HCT116 (cell line): ENCODE data around the gene SUGCT. TPM values are rescaled to one million over a fixed set of nuclear protein-coding genes. Genes with fewer than 3 reads are reported as not detected.

Experiments used
- ATAC-seq: fragments of 200-7000 bp; cut with Tn5 transposase; 2 replicates; pipeline ENCODE4 v1.9.1; 2020; ENCODE audit warnings: mild to moderate bottlenecking, moderate library complexity
- BruUV-seq: library from RNA; stranded (reverse); fragments of 400-500 nt; replicated peaks from 2 replicates; lab custom pipeline; 2021; lab: Mats Ljungman, UMichigan
- CTCF ChIA-PET: fragments of 300-600 bp; sonication (Branson Sonifier 250); formaldehyde crosslinking; loops from one replicate; lab custom pipeline; 2021; ENCODE audit warnings: antibody characterized with exemption; lab: Charles Lee
- POLR2A ChIA-PET: fragments of 300-600, 350-600 bp; sonication (Branson Sonifier 250); formaldehyde crosslinking; loops from one replicate; lab custom pipeline; 2021; ENCODE audit warnings: antibody characterized with exemption; lab: Charles Lee
- RAD21 ChIA-PET, 2 experiments: fragments of 300-600 bp; sonication (Branson Sonifier 250); formaldehyde crosslinking; loops; one replicate each; lab custom pipeline; 2023; ENCODE audit warnings: low total read pairs in 2 of 2; ENCODE audit not compliant: uncharacterized antibody in 2 of 2, unreplicated experiment in 2 of 2, low non-redundant PET in 1 of 2; lab: Charles Lee
- DNase-seq: peaks from one replicate; pipeline ENCODE4 v3.0.0-alpha.2; 2010; ENCODE audit warnings: low read depth, low spot score
- H2AFZ ChIP-seq: fragments of 200-600 bp; shearing (Covaris generic), sonication (generic); 2 replicates; pipeline ENCODE4 v1.6.1; 2017; ENCODE audit warnings: low read depth, mixed run types, mixed read lengths, antibody characterized with exemption, low read length; ENCODE audit not compliant: poor library complexity, severe bottlenecking
- H3K27ac ChIP-seq: 2 replicates; pipeline ENCODE4 v1.5.1; 2012; ENCODE audit warnings: low read depth, low read length
- H3K27me3 ChIP-seq: fragments of 200-600 bp; sonication (generic); 2 replicates; pipeline ENCODE4 v1.6.1; 2016; ENCODE audit warnings: mixed run types, low read length, mixed read lengths; ENCODE audit not compliant: insufficient read depth
- H3K36me3 ChIP-seq, 2 experiments: fragments of 200-500 bp in 1 of 2; fragments of 200-600 bp in 1 of 2; sonication (Bioruptor generic) in 1 of 2; sonication (generic) in 1 of 2; 2 replicates each; pipeline versions ENCODE4 v1.5.1 to v1.6.1; 2014 to 2016; ENCODE audit warnings: low read length in 2 of 2, inconsistent platforms in 1 of 2, mixed read lengths in 1 of 2, mixed run types in 1 of 2; ENCODE audit not compliant: insufficient read depth in 2 of 2, control insufficient read depth in 1 of 2
- H3K4me1 ChIP-seq, 2 experiments: fragments of 200-600 bp in 1 of 2; sonication (generic) in 1 of 2; 2 replicates each; pipeline versions ENCODE4 v1.5.1 to v1.6.1; 2012 to 2017; ENCODE audit warnings: low read length in 2 of 2, inconsistent platforms in 1 of 2, mild to moderate bottlenecking in 1 of 2, mixed read lengths in 1 of 2, mixed run types in 1 of 2, moderate library complexity in 1 of 2; ENCODE audit not compliant: insufficient read depth in 2 of 2, control insufficient read depth in 1 of 2
- H3K4me2 ChIP-seq: fragments of 200-600 bp; sonication (generic); 2 replicates; pipeline ENCODE4 v1.6.1; 2017; ENCODE audit warnings: mixed run types, low read length, mixed read lengths
- H3K4me3 ChIP-seq, 2 experiments: fragments of 200-600 bp in 1 of 2; sonication (generic) in 1 of 2; replicated peaks in 1 of 2; 2 replicates each; pipeline ENCODE4 v1.5.1; 2011 to 2016; ENCODE audit warnings: low read length in 2 of 2, control low read depth in 1 of 2, low read depth in 1 of 2, mild to moderate bottlenecking in 1 of 2, mixed read lengths in 1 of 2, mixed run types in 1 of 2
- H3K79me2 ChIP-seq: fragments of 200-600 bp; sonication (generic); 2 replicates; pipeline ENCODE4 v1.6.1; 2017; ENCODE audit warnings: mild to moderate bottlenecking, mixed run types, low read length, moderate library complexity, mixed read lengths; ENCODE audit not compliant: insufficient read depth
- H3K9ac ChIP-seq: fragments of 200-600 bp; sonication (generic); 2 replicates; pipeline ENCODE4 v1.6.1; 2016; ENCODE audit warnings: low read length, mixed read lengths
- H3K9me2 ChIP-seq: fragments of 200-600 bp; sonication (generic), shearing (Covaris generic); 2 replicates; pipeline ENCODE4 v1.6.1; 2017; ENCODE audit warnings: mixed run types, mild to moderate bottlenecking, moderate library complexity; ENCODE audit not compliant: insufficient read depth
- H3K9me3 ChIP-seq, 2 experiments: fragments of 200-500 bp in 1 of 2; fragments of 200-600 bp in 1 of 2; sonication (Bioruptor generic) in 1 of 2; sonication (generic) in 1 of 2; 2 replicates each; pipeline ENCODE4 v1.6.1; 2014 to 2017; ENCODE audit warnings: low read length in 2 of 2, mixed read lengths in 2 of 2, inconsistent platforms in 1 of 2, low read depth in 1 of 2, mild to moderate bottlenecking in 1 of 2, mixed run types in 1 of 2, moderate library complexity in 1 of 2; ENCODE audit not compliant: control insufficient read depth in 1 of 2, insufficient read depth in 1 of 2
- H4K20me1 ChIP-seq: fragments of 200-600 bp; sonication (generic), shearing (Covaris generic); 2 replicates; pipeline ENCODE4 v1.6.1; 2017; ENCODE audit warnings: mixed run types, mild to moderate bottlenecking, moderate library complexity; ENCODE audit not compliant: insufficient read depth
- EGR1 ChIP-seq: IDR thresholded peaks from 2 replicates; pipeline ENCODE4 v1.6.1; 2012; ENCODE audit warnings: low read depth
- FOSL1 ChIP-seq: IDR thresholded peaks from 2 replicates; pipeline ENCODE4 v1.6.1; 2012; ENCODE audit warnings: low read depth
- POLR2A ChIP-seq: IDR thresholded peaks from 2 replicates; pipeline ENCODE4 v1.7.0; 2011; ENCODE audit warnings: borderline replicate concordance; ENCODE audit not compliant: insufficient read depth, insufficient read length; ENCODE audit errors: extremely low read depth
- POLR2AphosphoS5 ChIP-seq: IDR thresholded peaks from 2 replicates; pipeline ENCODE4 v1.6.1; 2011; ENCODE audit warnings: mild to moderate bottlenecking, low read depth, low read length, moderate library complexity
- SP1 ChIP-seq: IDR thresholded peaks from 2 replicates; pipeline ENCODE4 v1.6.1; 2012; ENCODE audit warnings: low read depth
- ZNF274 ChIP-seq: fragments of 200-500 bp; sonication (Bioruptor generic); IDR thresholded peaks from 2 replicates; pipeline ENCODE4 v1.6.1; 2014; ENCODE audit warnings: mild to moderate bottlenecking, low read depth, low read length, inconsistent platforms
- intact Hi-C: fragments of 100-400 bp; cut with micrococcal nuclease; formaldehyde crosslinking; loops from 2 replicates; pipeline ENCODE4 v1.10.0; 2022
- total RNA-seq: library from RNA; stranded (reverse); gene quantifications from one replicate; pipeline ENCODE4 v1.2.1, GENCODE V29; 2021; ENCODE audit not compliant: unreplicated experiment
- TF ChIP-seq, protein P1 (sequence below): IDR thresholded peaks from 2 replicates; pipeline ENCODE4 v1.6.1; 2011; ENCODE audit warnings: mild to moderate bottlenecking, low read length, moderate library complexity; ENCODE audit not compliant: insufficient replicate concordance; ENCODE audit errors: extremely low read depth
- TF ChIP-seq, protein P2 (sequence below), 3 experiments: fragments of 200-600 bp in 1 of 3; sonication (generic) in 1 of 3; IDR thresholded peaks in 2 of 3; conservative IDR thresholded peaks in 1 of 3; 2 replicates each; pipeline ENCODE4 v1.5.1; 2012 to 2017; ENCODE audit warnings: low read depth in 2 of 3, low read length in 2 of 3, antibody characterized with exemption in 1 of 3, borderline replicate concordance in 1 of 3, control low read depth in 1 of 3, mild to moderate bottlenecking in 1 of 3, mixed read lengths in 1 of 3, mixed run types in 1 of 3, moderate library complexity in 1 of 3; ENCODE audit not compliant: insufficient read depth in 1 of 3

The SUGCT gene
- total RNA-seq, 1 experiment from 2014 or later = 4.4 TPM

DNA sequence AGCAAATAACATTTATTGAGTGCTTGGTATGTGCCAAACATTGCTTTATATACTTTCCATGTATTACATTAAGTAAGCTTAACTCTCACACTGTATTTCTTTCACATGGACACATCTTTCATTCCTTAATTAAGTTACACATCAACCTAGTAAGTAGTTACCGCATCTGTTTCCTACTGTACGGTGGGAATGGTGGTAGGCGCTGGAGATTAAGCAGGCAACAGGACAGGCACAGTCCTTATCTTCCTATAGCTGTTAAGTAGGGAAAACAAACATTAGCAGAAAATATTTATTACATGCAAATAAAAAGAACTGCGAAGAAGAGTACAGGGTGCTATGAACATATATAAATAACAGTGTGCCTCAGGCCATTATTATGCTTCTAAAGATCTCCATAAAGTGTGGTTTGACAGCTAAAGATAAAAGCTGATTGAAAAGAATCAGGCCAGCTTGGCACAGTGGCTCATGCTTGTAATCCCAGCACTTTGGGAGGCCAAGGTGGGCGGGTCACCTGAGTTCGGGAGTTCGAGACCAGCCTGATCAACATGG lies 105.0 kb downstream of the SUGCT start:
- CTCF ChIA-PET = no interaction called here
- Histone ChIP-seq H3K9me2 (no peaks in the 10 kb centered on the region), H3K36me3 (no peaks in the 10 kb centered on the region), H3K4me2 (no peak overlapping the region), H3K79me2 (no peaks in the 10 kb centered on the region), H3K4me1 (no peaks in the 10 kb centered on the region), H3K27ac (no peak overlapping the region), H3K4me3 (no peak overlapping the region), H2AFZ (no peak overlapping the region), H3K27me3 (no peaks in the 10 kb centered on the region), H4K20me1 (no peaks in the 10 kb centered on the region), H3K9me3 (no peaks in the 10 kb centered on the region), H3K9ac (no peak overlapping the region)
- RAD21 ChIA-PET = no interaction called here
- POLR2A ChIA-PET = interaction anchor here (0.6 kb wide), 1 partner anchor 35 kb away, joined by 3 read pairs; no protein-coding TSS in a partner anchor
- intact Hi-C loops = no loop called here
- no TSS peak for BruUV-seq
- ATAC-seq (no peak), DNase-seq (no peak)
- TF ChIP-seq ZNF274 = no peak
- TF ChIP-seq, protein P1, sequence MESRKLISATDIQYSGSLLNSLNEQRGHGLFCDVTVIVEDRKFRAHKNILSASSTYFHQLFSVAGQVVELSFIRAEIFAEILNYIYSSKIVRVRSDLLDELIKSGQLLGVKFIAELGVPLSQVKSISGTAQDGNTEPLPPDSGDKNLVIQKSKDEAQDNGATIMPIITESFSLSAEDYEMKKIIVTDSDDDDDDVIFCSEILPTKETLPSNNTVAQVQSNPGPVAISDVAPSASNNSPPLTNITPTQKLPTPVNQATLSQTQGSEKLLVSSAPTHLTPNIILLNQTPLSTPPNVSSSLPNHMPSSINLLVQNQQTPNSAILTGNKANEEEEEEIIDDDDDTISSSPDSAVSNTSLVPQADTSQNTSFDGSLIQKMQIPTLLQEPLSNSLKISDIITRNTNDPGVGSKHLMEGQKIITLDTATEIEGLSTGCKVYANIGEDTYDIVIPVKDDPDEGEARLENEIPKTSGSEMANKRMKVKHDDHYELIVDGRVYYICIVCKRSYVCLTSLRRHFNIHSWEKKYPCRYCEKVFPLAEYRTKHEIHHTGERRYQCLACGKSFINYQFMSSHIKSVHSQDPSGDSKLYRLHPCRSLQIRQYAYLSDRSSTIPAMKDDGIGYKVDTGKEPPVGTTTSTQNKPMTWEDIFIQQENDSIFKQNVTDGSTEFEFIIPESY = no peak
- TF ChIP-seq SP1 = no peak
- TF ChIP-seq, protein P2, sequence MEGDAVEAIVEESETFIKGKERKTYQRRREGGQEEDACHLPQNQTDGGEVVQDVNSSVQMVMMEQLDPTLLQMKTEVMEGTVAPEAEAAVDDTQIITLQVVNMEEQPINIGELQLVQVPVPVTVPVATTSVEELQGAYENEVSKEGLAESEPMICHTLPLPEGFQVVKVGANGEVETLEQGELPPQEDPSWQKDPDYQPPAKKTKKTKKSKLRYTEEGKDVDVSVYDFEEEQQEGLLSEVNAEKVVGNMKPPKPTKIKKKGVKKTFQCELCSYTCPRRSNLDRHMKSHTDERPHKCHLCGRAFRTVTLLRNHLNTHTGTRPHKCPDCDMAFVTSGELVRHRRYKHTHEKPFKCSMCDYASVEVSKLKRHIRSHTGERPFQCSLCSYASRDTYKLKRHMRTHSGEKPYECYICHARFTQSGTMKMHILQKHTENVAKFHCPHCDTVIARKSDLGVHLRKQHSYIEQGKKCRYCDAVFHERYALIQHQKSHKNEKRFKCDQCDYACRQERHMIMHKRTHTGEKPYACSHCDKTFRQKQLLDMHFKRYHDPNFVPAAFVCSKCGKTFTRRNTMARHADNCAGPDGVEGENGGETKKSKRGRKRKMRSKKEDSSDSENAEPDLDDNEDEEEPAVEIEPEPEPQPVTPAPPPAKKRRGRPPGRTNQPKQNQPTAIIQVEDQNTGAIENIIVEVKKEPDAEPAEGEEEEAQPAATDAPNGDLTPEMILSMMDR (IDR thresholded peaks at IDR 0.05 in 2 of 3, conservative IDR thresholded peaks at IDR 0.05 in 1 of 3; ENCODE audit: borderline replicate concordance in 1 of 3, insufficient read depth in 1 of 3, low read depth in 2 of 3, low read length in 2 of 3) = no peak
- TF ChIP-seq POLR2AphosphoS5 = no peak
- no peak for TF ChIP-seq FOSL1
- no peak for TF ChIP-seq POLR2A
- TF ChIP-seq EGR1 = no peak
